ENCODE measurements around the gene BRIP1.

GRCh38 chr17:61662186-61662585, 201.1 kb downstream of the BRIP1 start:
- TF ChIP-seq CTCF (IDR thresholded peaks at IDR 0.05) (no peak), POLR2A (IDR thresholded peaks at IDR 0.05) (no peak)

Data from lower leg skin (tissue), 3 donors.